Sigmoid colon (tissue), 7 donors: ENCODE data around the gene C1RL. TPM values are rescaled to one million over a fixed set of nuclear protein-coding genes. Genes with fewer than 3 reads are reported as not detected.
A peak's percentile ranks its signal among the peaks of the same experiment; 100 is the strongest.

Experiments
- DNase-seq: peaks from one replicate; pipeline ENCODE4 v3.0.0-alpha.2; 2019
- H3K27ac ChIP-seq, 4 donors: fragments of 200-600 bp; sonication (generic); one replicate each; pipeline ENCODE4 v1.5.1; 2016 to 2019; ENCODE audit warnings: mild to moderate bottlenecking in 1 of 4
- H3K27me3 ChIP-seq, 3 donors: fragments of 200-600 bp; sonication (generic); one replicate each; pipeline ENCODE4 v1.5.1; 2019; ENCODE audit warnings: mild to moderate bottlenecking in 1 of 3
- H3K36me3 ChIP-seq, 4 donors: fragments of 200-600 bp; sonication (generic); one replicate each; pipeline ENCODE4 v1.5.1; 2016 to 2019
- H3K4me1 ChIP-seq, 4 donors: fragments of 200-600 bp; sonication (generic); one replicate each; pipeline ENCODE4 v1.5.1; 2017 to 2019
- H3K4me3 ChIP-seq, 4 donors: fragments of 200-600 bp; sonication (generic); one replicate each; pipeline ENCODE4 v1.5.1; 2017 to 2019; ENCODE audit warnings: mild to moderate bottlenecking in 2 of 4, moderate library complexity in 1 of 4
- H3K9me3 ChIP-seq, 4 donors: fragments of 200-600 bp in 3 of 4; sonication (generic) in 3 of 4; one replicate each; pipeline versions ENCODE4 v1.5.1 to v1.6.1; 2013 to 2019
- EP300 ChIP-seq, 4 donors: sonication (generic); formaldehyde crosslinking; IDR thresholded peaks; one replicate each; pipeline ENCODE4 v1.6.1; 2017; ENCODE audit warnings: antibody characterized with exemption in 4 of 4
- POLR2A ChIP-seq, 2 donors: fragments of 450-650 bp; IDR thresholded peaks; one replicate each; pipeline ENCODE4 v1.6.1; 2016; ENCODE audit warnings: antibody characterized with exemption in 2 of 2, mild to moderate bottlenecking in 2 of 2, moderate library complexity in 2 of 2
- POLR2AphosphoS5 ChIP-seq, 4 donors: sonication (generic); formaldehyde crosslinking; IDR thresholded peaks; one replicate each; pipeline ENCODE4 v1.6.1; 2017; ENCODE audit warnings: antibody characterized with exemption in 4 of 4
- WGBS, 2 donors: extraction: QIAGEN DNeasy Blood & Tissue Kit; methylation state at CpG; one replicate each; pipeline ENCODE4 v1.1.7; 2013; 5-methylcytosine and 5-hydroxymethylcytosine counted together
- intact Hi-C: fragments of 100-400 bp; cut with DNase I; formaldehyde crosslinking; loops from one replicate; pipeline ENCODE4 v1.15.1; 2023
- polyA plus RNA-seq, 3 donors: library from polyadenylated mRNA; stranded (reverse); fragments of 200-250 nt; gene quantifications; one replicate each; pipeline ENCODE4 v1.2.3, GENCODE V29; 2013
- total RNA-seq, 4 donors: library from RNA; depleted of rRNA; stranded (reverse); fragments of >200 nt; gene quantifications; one replicate each; pipeline ENCODE4 v1.1.0, GENCODE V29; 2016
- TF ChIP-seq, protein P1 (sequence below), 4 experiments: fragments of 450-650 bp in 3 of 4; fragments of 200-600 bp in 1 of 4; IDR thresholded peaks; one replicate each; pipeline ENCODE4 v1.5.1; 2016 to 2019; ENCODE audit warnings: antibody characterized with exemption in 4 of 4, mild to moderate bottlenecking in 3 of 4, moderate library complexity in 2 of 4
- donor health status: healthy with polysubstance abuse.
- donor health status: Bipolar disorder and iron deficiency.
- donor health status: healthy.

Gene C1RL
- total and polyA plus RNA-seq, 7 donors: 9.9 to 82.6 (median 45.5) TPM

GRCh38 chr12:7143564-7143963 lies 34.5 kb upstream of the C1RL start:
- no peaks in the 10 kb centered on the region for H3K27me3 ChIP-seq
- no peak overlapping the region for H3K4me3 ChIP-seq
- peaks cover 0 to 12% (median 0%) of the 10 kb centered on the region in 4 donors for H3K36me3 ChIP-seq
- H3K27ac ChIP-seq: no peak overlapping the region
- DNase-seq: no peak
- WGBS, 2 donors: 95 to 96% methylated on average over 7 of the region's 7 CpGs
- intact Hi-C loops: no loop called here
- no peaks in the 10 kb centered on the region for H3K9me3 ChIP-seq
- TF ChIP-seq, protein P1, sequence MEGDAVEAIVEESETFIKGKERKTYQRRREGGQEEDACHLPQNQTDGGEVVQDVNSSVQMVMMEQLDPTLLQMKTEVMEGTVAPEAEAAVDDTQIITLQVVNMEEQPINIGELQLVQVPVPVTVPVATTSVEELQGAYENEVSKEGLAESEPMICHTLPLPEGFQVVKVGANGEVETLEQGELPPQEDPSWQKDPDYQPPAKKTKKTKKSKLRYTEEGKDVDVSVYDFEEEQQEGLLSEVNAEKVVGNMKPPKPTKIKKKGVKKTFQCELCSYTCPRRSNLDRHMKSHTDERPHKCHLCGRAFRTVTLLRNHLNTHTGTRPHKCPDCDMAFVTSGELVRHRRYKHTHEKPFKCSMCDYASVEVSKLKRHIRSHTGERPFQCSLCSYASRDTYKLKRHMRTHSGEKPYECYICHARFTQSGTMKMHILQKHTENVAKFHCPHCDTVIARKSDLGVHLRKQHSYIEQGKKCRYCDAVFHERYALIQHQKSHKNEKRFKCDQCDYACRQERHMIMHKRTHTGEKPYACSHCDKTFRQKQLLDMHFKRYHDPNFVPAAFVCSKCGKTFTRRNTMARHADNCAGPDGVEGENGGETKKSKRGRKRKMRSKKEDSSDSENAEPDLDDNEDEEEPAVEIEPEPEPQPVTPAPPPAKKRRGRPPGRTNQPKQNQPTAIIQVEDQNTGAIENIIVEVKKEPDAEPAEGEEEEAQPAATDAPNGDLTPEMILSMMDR (IDR thresholded peaks at IDR 0.05): no peak
- TF ChIP-seq POLR2AphosphoS5 (IDR thresholded peaks at IDR 0.05): no peak
- TF ChIP-seq POLR2A (IDR thresholded peaks at IDR 0.05): no peak
- no peak for TF ChIP-seq EP300 (IDR thresholded peaks at IDR 0.05)
- no peaks in the 10 kb centered on the region for H3K4me1 ChIP-seq

DNA sequence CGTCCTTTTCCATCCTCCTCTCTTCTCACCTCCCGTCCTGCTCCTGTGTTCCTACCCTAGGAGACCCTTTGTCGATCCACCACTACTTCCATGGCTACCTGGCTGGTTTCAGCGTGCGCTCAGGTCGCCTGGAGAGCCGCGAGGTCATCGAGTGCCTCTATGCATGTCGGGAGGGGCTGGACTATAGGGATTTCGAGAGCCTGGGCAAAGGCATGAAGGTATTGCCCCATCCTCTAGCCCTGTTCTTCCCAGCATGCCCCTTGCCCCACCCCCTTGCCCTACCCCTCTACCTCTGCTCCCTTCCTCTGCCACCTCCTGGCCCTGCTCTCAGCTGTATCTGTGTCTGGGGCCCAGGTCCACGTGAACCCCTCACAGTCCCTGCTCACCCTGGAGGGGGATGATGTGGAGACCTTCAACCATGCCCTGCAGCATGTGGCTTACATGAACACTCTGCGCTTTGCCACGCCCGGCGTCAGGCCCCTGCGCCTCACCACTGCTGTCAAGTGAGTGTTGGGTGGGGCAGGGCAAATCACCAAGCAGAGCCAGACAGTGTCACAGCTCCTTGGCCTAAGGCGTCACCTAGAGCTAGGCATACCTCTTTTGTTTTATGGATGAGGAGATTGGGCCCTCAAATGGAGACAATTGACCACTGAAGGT lies 33.9 kb upstream of the C1RL start:
- H3K9me3 ChIP-seq: no peaks in the 10 kb centered on the region
- peaks cover 0 to 12% (median 0%) of the 10 kb centered on the region in 4 donors for H3K36me3 ChIP-seq
- intact Hi-C loops: no loop called here
- no peak overlapping the region for H3K27ac ChIP-seq
- DNase-seq: no peak
- TF ChIP-seq, protein P1 (IDR thresholded peaks at IDR 0.05): no peak
- TF ChIP-seq POLR2A (IDR thresholded peaks at IDR 0.05) (no peak), EP300 (IDR thresholded peaks at IDR 0.05) (no peak), POLR2AphosphoS5 (IDR thresholded peaks at IDR 0.05) (no peak)
- H3K4me1 ChIP-seq: no peaks in the 10 kb centered on the region
- WGBS, 2 donors: 95 to 96% methylated on average over 18 of the region's 18 CpGs
- H3K27me3 ChIP-seq: no peaks in the 10 kb centered on the region
- H3K4me3 ChIP-seq: no peak overlapping the region

DNA sequence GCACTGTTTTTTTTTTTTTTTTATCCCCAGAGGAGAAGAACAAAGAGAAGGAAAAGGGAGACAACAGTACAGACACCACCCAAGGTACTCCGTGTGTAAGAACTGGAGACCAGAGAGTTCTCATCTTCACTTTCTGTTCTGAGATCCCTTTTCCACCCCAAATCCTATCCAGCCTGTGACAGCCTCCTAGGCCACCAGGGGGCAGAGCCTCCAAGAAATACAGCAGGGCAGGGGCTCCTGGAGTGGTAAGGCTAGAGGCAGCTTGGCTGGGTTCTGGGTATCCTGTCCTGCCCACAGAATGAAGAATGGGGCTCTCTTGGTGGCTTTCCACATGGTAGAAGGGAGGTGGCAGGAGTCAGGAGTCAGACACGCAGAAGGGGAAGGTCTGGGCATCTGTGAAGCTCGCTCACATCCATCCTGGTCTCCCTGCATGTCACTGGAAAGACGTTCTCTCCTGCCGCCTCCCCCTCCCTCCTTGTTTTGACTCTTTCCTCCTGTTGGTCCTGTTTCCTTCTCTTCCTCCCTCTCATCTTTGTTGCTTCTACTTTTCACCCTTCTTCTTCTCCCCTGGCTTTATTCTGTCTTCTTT lies 33.1 kb upstream of the C1RL start:
- Histone ChIP-seq H3K4me1 (no peaks in the 10 kb centered on the region), H3K27me3 (no peaks in the 10 kb centered on the region), H3K27ac (no peak overlapping the region), H3K9me3 (no peaks in the 10 kb centered on the region), H3K4me3 (no peak overlapping the region), H3K36me3 (peaks cover 0 to 15% (median 0%) of the 10 kb centered on the region in 4 donors)
- 74 to 87% methylated on average over 5 of the region's 5 CpGs for WGBS, 2 donors
- DNase-seq: no peak
- TF ChIP-seq, protein P1 (IDR thresholded peaks at IDR 0.05): peak in 3 of 4 experiments; percentile 12 to 46 (median 38)
- no peak for TF ChIP-seq POLR2AphosphoS5 (IDR thresholded peaks at IDR 0.05)
- TF ChIP-seq POLR2A (IDR thresholded peaks at IDR 0.05): no peak
- intact Hi-C loops: no loop called here

DNA sequence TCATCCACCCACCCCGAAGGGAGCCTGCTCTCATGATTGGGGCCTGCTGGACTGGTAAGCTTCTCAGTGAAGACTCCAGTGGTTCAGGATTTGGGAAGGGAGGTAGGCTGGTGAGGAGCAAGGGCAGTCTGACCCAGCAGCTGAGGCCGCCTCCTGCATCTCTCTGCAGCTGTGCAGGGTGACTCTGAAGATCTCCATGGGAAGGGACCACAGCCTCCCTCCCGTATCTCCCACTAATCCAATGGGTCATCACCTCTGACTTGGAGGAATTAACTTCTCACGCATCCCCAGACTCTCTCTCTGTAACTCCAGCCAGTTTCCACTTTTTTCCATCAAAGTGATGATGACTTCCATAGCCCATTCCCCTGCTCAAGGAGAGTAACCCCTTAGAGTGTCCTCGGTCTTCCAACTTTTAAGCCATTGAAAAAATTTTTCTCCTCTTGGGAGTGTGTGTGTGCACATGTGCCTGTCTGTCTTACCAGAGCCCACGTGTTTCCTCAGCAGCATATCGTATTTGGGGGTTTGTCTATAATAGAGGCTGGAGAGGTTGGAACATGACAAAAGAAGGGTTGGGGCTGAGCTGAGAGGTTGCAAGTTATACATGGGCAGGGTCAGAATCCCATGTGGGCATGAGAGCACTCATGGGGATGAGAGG lies 32.5 kb upstream of the C1RL start:
- intact Hi-C loops: no loop called here
- H3K4me3 ChIP-seq: no peak overlapping the region
- H3K27ac ChIP-seq: no peak overlapping the region
- 86% methylated on average over 7 of the region's 7 CpGs for WGBS, 2 donors
- no peak for TF ChIP-seq EP300 (IDR thresholded peaks at IDR 0.05)
- TF ChIP-seq POLR2AphosphoS5 (IDR thresholded peaks at IDR 0.05): no peak
- TF ChIP-seq POLR2A (IDR thresholded peaks at IDR 0.05): no peak
- TF ChIP-seq, protein P1 (IDR thresholded peaks at IDR 0.05): no peak
- peaks cover 0 to 22% (median 0%) of the 10 kb centered on the region in 4 donors for H3K36me3 ChIP-seq
- no peaks in the 10 kb centered on the region for H3K9me3 ChIP-seq
- H3K4me1 ChIP-seq: no peaks in the 10 kb centered on the region
- DNase-seq: no peak
- H3K27me3 ChIP-seq: no peaks in the 10 kb centered on the region
